T-helper 1 cell treated with Interleukin-12 subunit alpha and Interleukin-12 subunit beta and Interleukin-4 antibody, amounts not matched to agents 30 μg/mL and 1 μg/mL, for 36 hours (primary cell): Measurements from ENCODE around the gene HIVEP3.

Source experiments
- H3K27ac Mint-ChIP-seq: one replicate; pipeline ENCODE4 v1.8.0; 2021; ENCODE audit warnings: mild to moderate bottlenecking, mixed read lengths
- H3K27me3 Mint-ChIP-seq: one replicate; pipeline ENCODE4 v1.8.0; 2021; ENCODE audit warnings: low read depth, mixed read lengths
- H3K36me3 Mint-ChIP-seq: one replicate; pipeline ENCODE4 v1.8.0; 2021; ENCODE audit warnings: low read depth, mixed read lengths
- H3K4me1 Mint-ChIP-seq: one replicate; pipeline ENCODE4 v1.8.0; 2021; ENCODE audit warnings: low read depth, mixed read lengths
- H3K4me3 Mint-ChIP-seq: one replicate; pipeline ENCODE4 v1.8.0; 2021; ENCODE audit warnings: mild to moderate bottlenecking, moderate library complexity, mixed read lengths
- H3K9me3 Mint-ChIP-seq: one replicate; pipeline ENCODE4 v1.8.0; 2021; ENCODE audit warnings: mixed read lengths

The HIVEP3 gene

DNA sequence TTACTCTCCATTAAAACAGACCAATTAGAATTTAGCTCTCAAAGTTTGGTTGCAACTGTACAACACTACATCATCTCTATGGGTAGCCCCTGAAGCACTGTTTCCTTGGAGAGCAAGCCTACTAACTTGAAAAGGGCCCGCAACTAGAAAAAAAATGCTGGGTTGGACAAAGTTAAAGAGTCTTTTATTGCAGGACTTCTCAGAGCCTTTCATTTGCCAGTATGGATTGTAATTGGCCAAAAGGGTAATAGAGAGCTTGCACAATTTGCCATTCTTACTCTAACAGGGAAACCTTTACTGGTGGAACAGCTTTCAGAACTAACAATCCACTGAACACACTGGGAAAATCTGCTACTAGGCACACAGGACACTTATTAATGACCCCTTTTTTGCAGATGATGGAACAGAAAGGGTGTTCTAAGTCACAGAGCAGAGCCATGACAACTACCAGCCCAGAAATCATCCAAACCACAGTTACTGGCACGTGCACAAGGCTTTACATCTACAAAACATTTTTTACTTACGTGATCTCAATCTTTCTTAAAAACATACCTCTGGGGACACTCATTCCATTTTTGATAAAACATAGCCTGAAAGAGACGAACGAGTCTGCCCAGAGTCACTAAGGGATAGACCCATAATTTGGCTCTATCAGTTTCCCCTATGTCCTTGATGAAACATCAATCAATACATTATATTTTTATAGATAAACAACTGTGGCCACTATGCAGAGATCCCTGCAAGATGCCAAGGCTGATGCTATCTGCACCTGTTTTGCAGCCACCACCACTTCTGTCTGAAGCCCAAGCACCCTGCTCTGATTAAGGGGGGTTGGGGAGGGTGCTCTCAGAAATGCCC lies 257.9 kb downstream of the HIVEP3 start:
- peak overlapping the region; percentile 88 for H3K27ac Mint-ChIP-seq
- no peaks in the 10 kb centered on the region for H3K27me3 Mint-ChIP-seq
- no peaks in the 10 kb centered on the region for H3K9me3 Mint-ChIP-seq
- peaks cover 81% of the 10 kb centered on the region for H3K4me1 Mint-ChIP-seq
- peak overlapping the region; percentile 93 for H3K4me3 Mint-ChIP-seq
- H3K36me3 Mint-ChIP-seq = peaks cover 16% of the 10 kb centered on the region

DNA sequence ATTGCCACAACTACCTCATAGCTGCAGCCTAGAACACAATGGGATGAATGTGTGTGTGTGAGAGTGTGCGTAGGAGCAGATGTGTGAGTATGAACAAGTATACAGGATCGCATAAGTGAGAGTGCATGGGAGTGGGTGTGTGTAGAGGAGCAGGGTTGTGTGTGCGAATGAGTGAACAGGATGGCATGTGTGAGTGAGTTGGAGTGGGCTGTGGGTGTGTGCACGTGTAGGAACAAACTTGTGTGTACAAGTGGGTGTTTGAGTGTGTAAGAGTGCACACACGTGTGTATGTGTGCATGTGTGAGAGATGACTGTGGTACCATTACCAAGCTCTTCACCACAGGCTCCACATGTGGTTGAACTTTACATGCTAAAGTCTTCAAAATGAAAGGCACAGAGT lies 258.8 kb downstream of the HIVEP3 start:
- Mint-ChIP-seq H3K27ac (peak overlapping the region; percentile 1), H3K27me3 (no peaks in the 10 kb centered on the region), H3K4me1 (peaks cover 79% of the 10 kb centered on the region), H3K36me3 (peaks cover 18% of the 10 kb centered on the region), H3K9me3 (no peaks in the 10 kb centered on the region), H3K4me3 (peak overlapping the region; percentile 93)

DNA sequence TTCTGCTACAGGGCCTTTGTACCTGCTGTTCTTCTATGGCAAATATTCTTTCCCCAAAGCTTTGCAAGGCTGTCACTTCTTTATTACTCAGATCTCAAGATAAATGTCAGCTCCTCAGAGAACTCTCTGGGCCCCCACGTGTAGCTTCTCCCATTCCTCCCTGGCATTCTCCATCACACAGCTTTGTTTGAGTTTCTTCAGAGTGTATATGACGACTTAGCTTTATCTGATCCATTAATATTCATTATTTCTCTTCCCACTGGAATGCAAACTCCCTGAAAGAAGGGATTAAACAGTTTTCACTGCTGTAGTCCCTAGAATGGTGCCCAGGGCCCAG lies 259.6 kb downstream of the HIVEP3 start:
- H3K4me1 Mint-ChIP-seq = peaks cover 75% of the 10 kb centered on the region
- H3K9me3 Mint-ChIP-seq = no peaks in the 10 kb centered on the region
- peak overlapping the region; percentile 60 for H3K27ac Mint-ChIP-seq
- H3K27me3 Mint-ChIP-seq = no peaks in the 10 kb centered on the region
- peak overlapping the region; percentile 93 for H3K4me3 Mint-ChIP-seq
- peaks cover 18% of the 10 kb centered on the region for H3K36me3 Mint-ChIP-seq

DNA sequence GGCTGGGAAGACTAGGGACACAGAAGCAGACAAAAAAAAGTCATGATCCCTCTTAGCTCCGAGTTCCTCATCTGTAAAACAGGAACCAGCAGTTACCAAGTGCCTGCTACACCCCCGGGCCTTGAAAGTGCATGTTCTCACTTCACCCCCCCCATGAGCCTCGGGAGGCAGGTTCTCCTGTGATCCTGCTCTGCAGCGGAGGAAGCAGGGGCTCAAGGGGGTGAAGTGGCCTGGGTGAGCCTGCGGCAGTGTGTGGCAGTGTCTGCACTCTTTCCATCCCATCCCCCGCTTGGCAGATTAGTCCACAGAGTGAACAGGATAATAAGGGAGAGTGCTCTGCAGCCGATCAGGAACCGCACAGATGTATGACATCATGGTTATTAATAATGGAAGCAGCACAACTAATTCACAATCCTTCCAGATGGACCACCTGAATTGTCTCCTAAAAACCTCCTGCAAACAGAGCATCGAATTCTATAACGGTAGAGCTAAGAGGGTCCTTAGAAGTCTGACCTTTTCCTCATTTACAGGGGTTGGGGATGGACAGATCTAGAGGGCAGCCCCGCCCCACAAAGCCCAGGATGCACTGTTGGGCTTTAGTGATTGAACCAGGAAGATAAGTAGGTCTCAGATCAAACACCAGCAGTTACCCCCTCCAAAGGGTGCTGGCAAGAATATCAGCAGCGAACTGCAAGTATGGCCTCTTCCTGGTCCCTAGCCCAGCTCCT lies 260.1 kb downstream of the HIVEP3 start:
- Mint-ChIP-seq H3K4me1 (peaks cover 72% of the 10 kb centered on the region), H3K27me3 (no peaks in the 10 kb centered on the region), H3K27ac (no peak overlapping the region), H3K4me3 (peak overlapping the region; percentile 93), H3K9me3 (no peaks in the 10 kb centered on the region), H3K36me3 (peaks cover 21% of the 10 kb centered on the region)

DNA sequence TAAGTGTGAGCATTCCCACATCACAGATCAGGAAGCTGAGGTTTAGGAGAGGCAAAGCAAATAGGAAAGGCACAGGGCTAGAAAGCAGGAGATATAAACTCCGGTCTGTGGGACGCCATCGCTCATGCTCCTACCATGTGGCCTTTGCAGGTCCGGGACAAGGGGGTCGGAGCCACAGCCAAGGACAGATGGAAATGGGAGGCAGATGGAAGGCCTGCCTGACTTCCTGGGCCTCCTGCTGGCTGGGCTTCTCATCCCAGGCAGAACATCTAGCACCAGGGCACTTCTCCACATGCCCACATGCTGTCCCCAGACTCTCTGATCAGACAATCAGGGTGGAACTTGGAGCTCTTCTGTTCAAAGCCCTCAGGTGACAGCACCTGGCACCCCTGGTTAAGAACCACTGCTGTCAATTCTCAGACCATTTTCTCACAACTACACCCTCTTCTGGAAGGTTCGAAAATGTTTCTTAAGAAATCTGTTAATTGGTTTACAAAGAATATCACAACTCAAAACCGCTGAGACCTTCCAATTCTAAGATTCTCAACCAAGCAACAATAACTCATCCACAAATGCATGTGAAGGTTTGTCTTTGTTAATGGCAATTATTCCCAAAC lies 260.9 kb downstream of the HIVEP3 start:
- peak overlapping the region; percentile 69 for H3K4me3 Mint-ChIP-seq
- no peak overlapping the region for H3K27ac Mint-ChIP-seq
- peaks cover 26% of the 10 kb centered on the region for H3K36me3 Mint-ChIP-seq
- H3K9me3 Mint-ChIP-seq = no peaks in the 10 kb centered on the region
- peaks cover 76% of the 10 kb centered on the region for H3K4me1 Mint-ChIP-seq
- no peaks in the 10 kb centered on the region for H3K27me3 Mint-ChIP-seq

DNA sequence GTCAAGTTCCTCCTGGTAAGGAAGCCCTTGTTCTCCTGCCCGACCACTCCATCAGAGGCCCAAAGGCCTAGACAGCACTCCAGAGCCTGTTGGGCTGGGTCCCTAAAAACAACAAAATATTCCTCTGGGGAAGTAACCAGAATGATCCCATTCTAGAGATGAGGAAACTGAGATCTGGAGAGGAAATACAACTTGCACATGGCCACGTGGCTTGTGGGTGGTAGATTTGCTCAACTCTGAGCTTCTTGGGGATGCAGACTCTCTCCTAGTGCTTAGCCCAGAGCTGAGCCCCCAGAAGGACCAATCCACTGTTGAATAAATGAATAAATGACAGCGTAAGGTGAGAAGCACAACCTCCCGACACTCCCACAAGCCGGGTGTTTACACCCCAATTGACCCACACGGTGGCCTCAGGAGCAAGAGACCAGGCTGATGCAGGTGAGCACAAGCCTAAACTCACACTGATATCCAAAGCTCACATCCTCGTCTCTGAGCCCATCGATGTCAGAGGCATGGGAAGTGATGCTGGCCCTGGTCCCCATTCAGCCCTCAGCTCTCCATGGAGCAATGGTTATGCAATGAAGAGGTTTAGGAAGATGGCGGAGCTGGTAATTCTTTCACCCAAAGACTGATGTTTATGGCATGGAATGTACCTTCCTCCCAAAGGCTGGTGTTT lies 261.8 kb downstream of the HIVEP3 start:
- H3K27me3 Mint-ChIP-seq = no peaks in the 10 kb centered on the region
- H3K36me3 Mint-ChIP-seq = peaks cover 29% of the 10 kb centered on the region
- H3K4me1 Mint-ChIP-seq = peaks cover 80% of the 10 kb centered on the region
- no peaks in the 10 kb centered on the region for H3K9me3 Mint-ChIP-seq
- peak overlapping the region; percentile 39 for H3K27ac Mint-ChIP-seq
- H3K4me3 Mint-ChIP-seq = no peak overlapping the region

DNA sequence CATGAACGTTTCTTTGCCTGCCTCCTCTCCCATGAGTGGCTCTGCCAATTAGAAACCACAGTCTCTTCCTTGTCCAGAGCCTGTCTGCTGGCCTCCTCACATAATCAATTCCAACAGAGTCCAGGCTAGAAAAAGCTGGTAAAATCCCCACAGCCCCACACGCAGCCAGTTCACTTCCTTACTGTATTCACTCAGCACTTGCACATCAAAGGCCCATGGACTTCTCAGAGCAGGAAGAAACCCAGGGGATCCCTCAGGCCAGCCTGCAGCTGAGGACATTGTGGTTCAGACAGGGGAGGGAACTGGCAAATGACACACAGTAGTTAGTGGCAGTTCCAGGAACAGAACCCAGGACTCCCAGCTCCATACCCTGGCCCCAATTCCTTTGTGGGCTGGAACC lies 262.7 kb downstream of the HIVEP3 start:
- peaks cover 29% of the 10 kb centered on the region for H3K36me3 Mint-ChIP-seq
- no peaks in the 10 kb centered on the region for H3K9me3 Mint-ChIP-seq
- H3K4me3 Mint-ChIP-seq = peak overlapping the region; percentile 2
- H3K27me3 Mint-ChIP-seq = no peaks in the 10 kb centered on the region
- peak overlapping the region; percentile 28 for H3K27ac Mint-ChIP-seq
- H3K4me1 Mint-ChIP-seq = peaks cover 76% of the 10 kb centered on the region

DNA sequence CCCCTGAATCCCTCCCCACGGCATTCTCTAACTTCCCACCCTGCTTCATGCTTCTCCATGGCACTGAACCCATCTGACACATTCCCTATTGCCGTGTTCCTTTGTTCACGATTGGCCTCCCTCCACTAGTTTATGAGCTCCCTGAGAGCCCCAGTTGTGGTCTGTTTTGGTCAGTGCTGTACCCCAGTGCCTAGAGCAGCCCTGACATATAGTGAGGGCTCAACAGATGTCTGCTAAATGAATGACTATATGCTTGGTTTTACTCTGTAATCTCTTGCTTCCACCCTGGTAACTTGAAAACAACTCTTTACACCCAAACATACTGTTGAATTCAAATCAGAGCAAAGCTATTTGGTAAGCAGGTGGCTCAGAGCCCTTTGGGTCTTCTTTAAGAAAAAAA lies 263.1 kb downstream of the HIVEP3 start:
- Mint-ChIP-seq H3K4me3 (no peak overlapping the region), H3K27ac (peak overlapping the region; percentile 7), H3K36me3 (peaks cover 31% of the 10 kb centered on the region), H3K4me1 (peaks cover 76% of the 10 kb centered on the region), H3K9me3 (no peaks in the 10 kb centered on the region), H3K27me3 (no peaks in the 10 kb centered on the region)

DNA sequence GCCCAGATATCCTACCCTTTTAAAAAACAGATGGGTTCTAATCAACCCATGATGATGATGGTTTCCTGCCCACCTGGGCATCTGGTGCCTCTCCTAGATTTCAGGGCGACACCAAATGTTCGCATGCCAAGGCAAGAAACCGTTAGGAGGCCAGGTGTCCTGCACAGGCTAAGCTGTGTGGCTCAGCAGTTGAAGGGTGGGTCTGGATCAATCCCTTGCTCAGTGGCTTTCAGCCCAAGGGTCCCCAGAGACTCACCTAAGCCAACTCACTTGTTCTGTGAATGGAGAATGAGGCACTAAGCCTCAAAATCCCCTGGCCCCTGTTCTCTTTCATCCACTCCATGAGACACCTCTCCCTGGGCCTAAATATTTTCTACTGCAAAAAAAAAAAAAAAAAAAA lies 265.1 kb downstream of the HIVEP3 start:
- Mint-ChIP-seq H3K27me3 (no peaks in the 10 kb centered on the region), H3K4me3 (no peak overlapping the region), H3K9me3 (no peaks in the 10 kb centered on the region), H3K27ac (no peak overlapping the region), H3K4me1 (peaks cover 71% of the 10 kb centered on the region), H3K36me3 (peaks cover 29% of the 10 kb centered on the region)

DNA sequence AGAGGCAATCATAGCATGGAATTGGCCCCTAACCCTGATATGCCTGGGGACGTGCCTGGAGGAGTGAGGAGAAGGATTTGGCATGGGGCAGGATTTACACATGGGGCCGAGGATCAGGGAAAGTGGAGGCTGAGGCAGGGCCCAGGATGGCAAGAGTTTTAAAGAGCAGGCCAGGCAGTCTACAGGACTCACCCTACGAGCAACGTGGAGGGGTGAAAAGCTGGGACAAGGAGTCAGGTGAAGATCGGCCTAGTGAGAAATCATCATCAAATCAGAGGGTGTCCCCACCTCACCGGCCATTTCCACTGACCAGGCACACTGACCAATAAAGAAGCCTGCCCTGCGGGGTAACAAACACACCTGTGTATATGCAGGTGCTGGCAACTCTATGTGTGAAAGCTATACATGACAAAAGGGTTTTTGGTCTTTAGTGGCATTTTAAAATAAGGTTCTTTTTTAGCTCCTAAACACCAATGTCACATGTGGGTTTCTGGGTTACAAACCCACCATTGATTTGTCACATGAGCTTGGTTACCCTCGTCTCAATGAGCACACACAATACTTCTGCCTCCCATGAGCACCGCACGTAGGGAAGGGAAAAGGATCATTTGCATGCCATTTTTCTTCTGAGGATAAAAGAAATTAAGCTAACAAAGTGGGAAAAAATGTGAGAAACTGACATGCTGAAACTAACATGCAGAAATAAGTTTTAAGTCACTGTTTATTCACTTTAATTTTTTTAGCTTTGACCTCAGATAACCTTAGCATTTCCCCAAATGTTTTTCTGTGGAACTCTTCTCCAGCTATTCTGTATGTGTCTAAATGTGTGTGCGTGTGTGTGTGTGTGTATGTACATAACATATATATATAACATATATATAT lies 266.1 kb downstream of the HIVEP3 start:
- H3K27me3 Mint-ChIP-seq = no peaks in the 10 kb centered on the region
- H3K4me3 Mint-ChIP-seq = no peak overlapping the region
- H3K36me3 Mint-ChIP-seq = peaks cover 35% of the 10 kb centered on the region
- no peaks in the 10 kb centered on the region for H3K9me3 Mint-ChIP-seq
- peaks cover 65% of the 10 kb centered on the region for H3K4me1 Mint-ChIP-seq
- peak overlapping the region; percentile 45 for H3K27ac Mint-ChIP-seq

DNA sequence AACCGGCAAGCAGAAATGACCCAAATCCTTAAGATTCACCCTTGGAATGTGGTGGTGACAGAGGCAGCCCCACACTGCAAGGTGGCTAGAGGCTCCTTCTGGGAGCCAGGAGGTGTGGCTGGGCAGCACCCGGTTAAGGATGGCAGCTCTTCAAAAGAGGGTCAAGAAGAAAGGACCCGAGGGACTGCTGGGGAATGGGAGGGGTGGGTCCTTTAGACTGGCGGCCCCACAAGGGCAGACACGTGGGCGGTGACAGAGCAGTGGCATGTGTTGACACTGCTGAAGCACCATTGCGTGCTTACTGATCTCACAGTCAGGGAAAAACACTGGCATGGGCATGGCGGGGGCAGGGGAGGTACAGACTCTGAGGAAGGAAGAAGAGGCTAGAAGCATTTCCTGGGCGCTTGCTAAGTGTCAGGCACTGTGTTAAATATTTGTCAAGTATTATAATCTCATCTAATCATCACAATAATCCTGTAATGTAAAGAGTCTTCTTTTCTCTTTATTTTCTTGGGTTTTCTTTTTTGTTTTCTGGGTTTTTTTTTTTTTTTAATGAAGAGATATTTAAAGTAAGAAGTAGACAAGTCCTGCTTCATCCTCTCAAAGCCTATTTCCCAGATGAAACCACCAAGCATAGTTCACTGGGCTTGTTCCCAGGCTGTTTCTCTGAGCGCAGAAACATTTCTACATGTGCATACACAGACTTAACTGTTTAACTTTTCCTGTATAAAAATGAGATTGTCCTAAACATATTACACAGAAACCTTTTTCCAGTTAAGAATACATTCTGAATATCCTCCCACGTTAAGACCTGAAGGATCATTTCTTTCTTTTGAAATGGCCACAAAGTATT lies 268.5 kb downstream of the HIVEP3 start:
- no peaks in the 10 kb centered on the region for H3K27me3 Mint-ChIP-seq
- H3K27ac Mint-ChIP-seq = peak overlapping the region; percentile 63
- H3K36me3 Mint-ChIP-seq = peaks cover 33% of the 10 kb centered on the region
- H3K4me1 Mint-ChIP-seq = peaks cover 52% of the 10 kb centered on the region
- H3K4me3 Mint-ChIP-seq = no peak overlapping the region
- H3K9me3 Mint-ChIP-seq = no peaks in the 10 kb centered on the region

DNA sequence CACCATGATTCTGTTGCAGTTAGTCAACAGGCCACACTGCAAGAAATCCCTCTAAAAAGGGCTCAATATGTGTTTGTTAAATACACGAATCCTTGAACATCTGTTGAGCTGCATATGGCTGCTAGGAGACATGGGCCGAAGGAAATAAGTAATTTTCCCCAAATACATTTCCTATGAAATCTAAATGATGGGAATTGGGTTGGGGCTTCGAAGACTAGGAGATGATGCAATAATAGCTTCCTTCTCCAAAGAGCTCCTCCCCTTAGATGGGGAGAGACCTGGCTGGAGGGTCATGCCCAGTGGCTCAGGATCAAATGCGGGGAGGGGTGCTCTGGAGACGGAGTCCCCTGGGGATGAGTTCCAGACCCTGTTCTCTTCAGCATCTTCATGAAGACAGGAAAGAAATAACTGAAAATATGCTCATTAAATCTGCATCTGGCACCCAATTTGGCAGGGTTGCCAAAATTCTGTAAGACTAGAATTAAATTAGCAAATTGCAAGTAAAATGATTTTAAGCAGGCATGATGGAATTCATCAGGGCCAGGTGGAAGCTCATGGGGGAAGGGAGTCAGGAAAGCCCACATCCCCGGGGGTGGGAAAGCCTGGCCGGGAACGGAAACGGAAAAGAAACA lies 269.2 kb downstream of the HIVEP3 start:
- Mint-ChIP-seq H3K36me3 (peaks cover 33% of the 10 kb centered on the region), H3K4me1 (peaks cover 46% of the 10 kb centered on the region), H3K9me3 (no peaks in the 10 kb centered on the region), H3K27me3 (no peaks in the 10 kb centered on the region), H3K27ac (no peak overlapping the region), H3K4me3 (no peak overlapping the region)

DNA sequence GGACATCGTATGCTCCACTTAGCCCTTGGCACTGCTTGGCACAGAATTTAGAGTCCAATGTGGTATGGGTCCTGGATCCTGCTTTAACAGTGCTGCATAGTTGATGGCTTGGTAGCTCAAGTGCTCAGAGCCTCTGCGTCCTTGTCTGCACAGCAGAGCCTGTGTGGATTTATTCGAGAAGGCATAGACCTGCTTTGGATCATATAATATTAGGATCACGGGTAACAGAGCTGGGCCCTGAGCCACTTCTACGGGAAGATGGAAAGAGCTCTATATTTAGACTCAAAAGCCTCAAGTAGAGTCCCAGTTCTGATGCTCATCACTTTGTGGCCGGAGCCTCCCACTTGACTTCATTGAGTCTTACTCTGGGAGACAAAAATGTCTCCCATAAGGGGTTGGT lies 269.9 kb downstream of the HIVEP3 start:
- H3K4me1 Mint-ChIP-seq = peaks cover 46% of the 10 kb centered on the region
- H3K27ac Mint-ChIP-seq = no peak overlapping the region
- peaks cover 30% of the 10 kb centered on the region for H3K36me3 Mint-ChIP-seq
- H3K4me3 Mint-ChIP-seq = no peak overlapping the region
- no peaks in the 10 kb centered on the region for H3K27me3 Mint-ChIP-seq
- no peaks in the 10 kb centered on the region for H3K9me3 Mint-ChIP-seq
